Measurements from ENCODE around the gene IL22. TPM values are rescaled to one million over a fixed set of nuclear protein-coding genes. Genes with fewer than 3 reads are reported as not detected.

IL22 gene
- total and polyA plus RNA-seq, 9 of the 15 experiments (the other 6 are each of a cell fraction or from before 2014, with no cell fraction given): not detected

DNA sequence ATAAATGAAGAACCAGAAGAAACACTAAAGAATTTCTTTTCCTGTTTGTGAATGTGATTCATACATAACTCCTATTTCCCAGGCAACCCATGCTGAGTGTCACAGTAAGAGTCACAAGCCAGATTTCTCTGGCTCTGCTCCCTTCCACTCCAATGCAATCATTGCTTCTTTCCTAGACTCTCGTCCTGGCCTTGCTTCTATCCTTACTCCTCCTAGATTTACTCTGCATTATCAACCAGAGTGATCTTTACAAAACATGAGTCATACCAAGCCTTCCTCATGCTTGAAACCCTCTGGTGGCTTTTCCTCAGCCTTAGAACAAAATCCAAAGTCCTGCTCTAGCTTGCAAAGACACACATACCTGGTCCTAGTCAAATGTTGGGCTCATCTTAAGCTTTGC is 13.3 kb downstream of the IL22 start (continued):
- TF ChIP-seq, protein P1, sequence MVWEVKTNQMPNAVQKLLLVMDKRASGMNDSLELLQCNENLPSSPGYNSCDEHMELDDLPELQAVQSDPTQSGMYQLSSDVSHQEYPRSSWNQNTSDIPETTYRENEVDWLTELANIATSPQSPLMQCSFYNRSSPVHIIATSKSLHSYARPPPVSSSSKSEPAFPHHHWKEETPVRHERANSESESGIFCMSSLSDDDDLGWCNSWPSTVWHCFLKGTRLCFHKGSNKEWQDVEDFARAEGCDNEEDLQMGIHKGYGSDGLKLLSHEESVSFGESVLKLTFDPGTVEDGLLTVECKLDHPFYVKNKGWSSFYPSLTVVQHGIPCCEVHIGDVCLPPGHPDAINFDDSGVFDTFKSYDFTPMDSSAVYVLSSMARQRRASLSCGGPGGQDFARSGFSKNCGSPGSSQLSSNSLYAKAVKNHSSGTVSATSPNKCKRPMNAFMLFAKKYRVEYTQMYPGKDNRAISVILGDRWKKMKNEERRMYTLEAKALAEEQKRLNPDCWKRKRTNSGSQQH (CRISPR knock-in tag; IDR thresholded peaks at IDR 0.05): no peak
- TF ChIP-seq TAF9B (IDR thresholded peaks at IDR 0.05; ENCODE audit: partially characterized antibody) (no peak), ZKSCAN1 (IDR thresholded peaks at IDR 0.05; ENCODE audit: low read depth, low read length) (no peak), ZNF133 (CRISPR knock-in tag; IDR thresholded peaks at IDR 0.05) (no peak), SAP30 (IDR thresholded peaks at IDR 0.05; ENCODE audit: borderline replicate concordance, insufficient read depth, low read depth, low read length, poor library complexity, severe bottlenecking) (no peak), ADNP (tag; IDR thresholded peaks at IDR 0.05) (no peak), ARHGAP35 (IDR thresholded peaks at IDR 0.05; ENCODE audit: partially characterized antibody) (no peak), ZNF586 (CRISPR knock-in tag; conservative IDR thresholded peaks at IDR 0.05) (no peak), PHF21A (IDR thresholded peaks at IDR 0.05; ENCODE audit: borderline replicate concordance, low read depth) (0 out of 2 replicates have a peak, but pooled peaks have one; percentile 28), LEF1 (IDR thresholded peaks at IDR 0.05) (no peak), FOS (IDR thresholded peaks at IDR 0.05; ENCODE audit: extremely low read depth, insufficient read length) (peak; percentile 7), RFX5 (IDR thresholded peaks at IDR 0.05; ENCODE audit: low read depth, low read length) (no peak), HINFP (tag; conservative IDR thresholded peaks at IDR 0.05; ENCODE audit: low read depth) (no peak), SMARCB1 (IDR thresholded peaks at IDR 0.05; ENCODE audit: insufficient read length, low read depth) (no peak), RHOXF2B (CRISPR knock-in tag; conservative IDR thresholded peaks at IDR 0.05) (no peak), ZNF583 (CRISPR knock-in tag; IDR thresholded peaks at IDR 0.05) (no peak), ZNF175 (CRISPR knock-in tag; IDR thresholded peaks at IDR 0.05; ENCODE audit: low read depth) (no peak), ZBTB8A (IDR thresholded peaks at IDR 0.05; ENCODE audit: partially characterized antibody) (no peak), ZNF551 (CRISPR knock-in tag; IDR thresholded peaks at IDR 0.05) (no peak), ZNF311 (CRISPR knock-in tag; IDR thresholded peaks at IDR 0.05) (no peak), KLF13 (tag; IDR thresholded peaks at IDR 0.05; ENCODE audit: borderline replicate concordance, low read depth) (no peak), SPI1 (IDR thresholded peaks at IDR 0.05; ENCODE audit: borderline replicate concordance, low read depth, low read length) (peak; percentile 15; the same call in 1 of the 2 replicates), MYNN (IDR thresholded peaks at IDR 0.05) (peak; percentile 97), MYNN (CRISPR knock-in tag; IDR thresholded peaks at IDR 0.05) (peak; percentile 79; the same call in 1 of the 2 replicates)
- TF ChIP-seq, protein P2, sequence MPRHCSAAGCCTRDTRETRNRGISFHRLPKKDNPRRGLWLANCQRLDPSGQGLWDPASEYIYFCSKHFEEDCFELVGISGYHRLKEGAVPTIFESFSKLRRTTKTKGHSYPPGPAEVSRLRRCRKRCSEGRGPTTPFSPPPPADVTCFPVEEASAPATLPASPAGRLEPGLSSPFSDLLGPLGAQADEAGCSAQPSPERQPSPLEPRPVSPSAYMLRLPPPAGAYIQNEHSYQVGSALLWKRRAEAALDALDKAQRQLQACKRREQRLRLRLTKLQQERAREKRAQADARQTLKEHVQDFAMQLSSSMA (CRISPR knock-in tag; IDR thresholded peaks at IDR 0.05): no peak
- TF ChIP-seq, protein P3, sequence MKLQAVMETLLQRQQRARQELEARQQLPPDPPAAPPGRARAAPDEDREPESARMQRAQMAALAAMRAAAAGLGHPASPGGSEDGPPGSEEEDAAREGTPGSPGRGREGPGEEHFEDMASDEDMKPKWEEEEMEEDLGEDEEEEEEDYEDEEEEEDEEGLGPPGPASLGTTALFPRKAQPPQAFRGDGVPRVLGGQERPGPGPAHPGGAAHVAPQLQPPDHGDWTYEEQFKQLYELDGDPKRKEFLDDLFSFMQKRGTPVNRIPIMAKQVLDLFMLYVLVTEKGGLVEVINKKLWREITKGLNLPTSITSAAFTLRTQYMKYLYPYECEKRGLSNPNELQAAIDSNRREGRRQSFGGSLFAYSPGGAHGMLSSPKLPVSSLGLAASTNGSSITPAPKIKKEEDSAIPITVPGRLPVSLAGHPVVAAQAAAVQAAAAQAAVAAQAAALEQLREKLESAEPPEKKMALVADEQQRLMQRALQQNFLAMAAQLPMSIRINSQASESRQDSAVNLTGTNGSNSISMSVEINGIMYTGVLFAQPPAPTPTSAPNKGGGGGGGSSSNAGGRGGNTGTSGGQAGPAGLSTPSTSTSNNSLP (IDR thresholded peaks at IDR 0.05; ENCODE audit: borderline replicate concordance, low read depth, low read length): no peak
